ENCODE measurements around the gene C17orf100. TPM values are rescaled to one million over a fixed set of nuclear protein-coding genes. Genes with fewer than 3 reads are reported as not detected.

Gene C17orf100
- total and polyA plus RNA-seq, 7 donors = 0.34 to 1.4 (median 0.67) TPM

GRCh38 chr17:6668727-6669425 is 17.3 kb downstream of the C17orf100 start:
- 60 to 68% (median 62%) methylated on average over 14 of the region's 14 CpGs for WGBS, 3 donors
- Histone ChIP-seq H3K27me3 (ENCODE audit: insufficient read depth in 3 of 3, low read length in 2 of 3) (peaks cover 0 to 14% (median 2%) of the 10 kb centered on the region in 3 donors), H3K36me3 (ENCODE audit: insufficient read depth in 1 of 2, low read depth in 1 of 2) (no peaks in the 10 kb centered on the region), H3K4me3 (no peak overlapping the region), H3K27ac (no peak overlapping the region), H3K9me3 (no peaks in the 10 kb centered on the region), H3K4me1 (no peaks in the 10 kb centered on the region)
- no peak for DNase-seq
- TF ChIP-seq, protein P1, sequence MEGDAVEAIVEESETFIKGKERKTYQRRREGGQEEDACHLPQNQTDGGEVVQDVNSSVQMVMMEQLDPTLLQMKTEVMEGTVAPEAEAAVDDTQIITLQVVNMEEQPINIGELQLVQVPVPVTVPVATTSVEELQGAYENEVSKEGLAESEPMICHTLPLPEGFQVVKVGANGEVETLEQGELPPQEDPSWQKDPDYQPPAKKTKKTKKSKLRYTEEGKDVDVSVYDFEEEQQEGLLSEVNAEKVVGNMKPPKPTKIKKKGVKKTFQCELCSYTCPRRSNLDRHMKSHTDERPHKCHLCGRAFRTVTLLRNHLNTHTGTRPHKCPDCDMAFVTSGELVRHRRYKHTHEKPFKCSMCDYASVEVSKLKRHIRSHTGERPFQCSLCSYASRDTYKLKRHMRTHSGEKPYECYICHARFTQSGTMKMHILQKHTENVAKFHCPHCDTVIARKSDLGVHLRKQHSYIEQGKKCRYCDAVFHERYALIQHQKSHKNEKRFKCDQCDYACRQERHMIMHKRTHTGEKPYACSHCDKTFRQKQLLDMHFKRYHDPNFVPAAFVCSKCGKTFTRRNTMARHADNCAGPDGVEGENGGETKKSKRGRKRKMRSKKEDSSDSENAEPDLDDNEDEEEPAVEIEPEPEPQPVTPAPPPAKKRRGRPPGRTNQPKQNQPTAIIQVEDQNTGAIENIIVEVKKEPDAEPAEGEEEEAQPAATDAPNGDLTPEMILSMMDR (IDR thresholded peaks at IDR 0.05) = no peak
- intact Hi-C loops (cut with DNase I) = loop anchor here (5.0 to 10.0 kb wide), 2 partner anchors 333 to 336 kb away; no protein-coding TSS in a partner anchor
- no peak for ATAC-seq

DNA sequence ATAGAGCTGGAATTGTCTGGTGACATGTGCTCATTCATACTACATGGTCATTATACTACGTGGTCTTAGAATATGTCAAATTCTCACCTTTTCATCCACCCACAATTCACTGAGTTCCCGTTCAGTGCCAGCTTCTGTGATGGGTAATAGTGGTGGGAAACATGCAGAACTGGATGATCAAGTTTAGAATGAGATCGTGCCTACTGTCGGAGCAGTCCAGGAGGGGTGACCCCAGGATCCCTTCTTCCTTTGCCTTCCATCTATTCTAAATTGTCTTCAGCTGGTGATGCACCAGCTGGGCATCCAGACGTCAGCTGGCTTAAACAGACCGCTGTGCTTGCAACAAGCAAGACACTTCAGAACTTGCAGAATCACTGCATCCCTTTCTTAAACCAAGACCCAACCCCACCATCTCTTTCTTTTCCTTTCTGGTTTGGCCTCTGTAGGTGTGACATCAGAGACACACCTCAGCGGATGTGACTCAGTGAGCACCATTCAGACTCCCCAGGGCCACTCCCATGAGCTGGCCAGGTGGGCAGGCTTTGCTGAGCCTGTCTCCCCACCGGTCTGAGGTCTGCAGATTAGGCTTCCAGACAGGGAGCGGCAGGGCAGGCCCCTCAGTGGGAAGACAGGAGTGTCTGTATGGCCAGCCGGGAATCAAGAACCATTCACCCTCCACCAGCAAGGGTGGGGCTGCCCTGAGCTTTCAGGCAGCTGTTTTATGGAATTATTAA is 18.1 kb downstream of the C17orf100 start:
- Histone ChIP-seq H3K4me3 (no peak overlapping the region), H3K27ac (no peak overlapping the region), H3K36me3 (ENCODE audit: insufficient read depth in 1 of 2, low read depth in 1 of 2) (no peaks in the 10 kb centered on the region), H3K4me1 (no peaks in the 10 kb centered on the region), H3K9me3 (no peaks in the 10 kb centered on the region), H3K27me3 (ENCODE audit: insufficient read depth in 3 of 3, low read length in 2 of 3) (peaks cover 0 to 14% (median 2%) of the 10 kb centered on the region in 3 donors)
- WGBS, 3 donors = 57 to 73% (median 66%) methylated on average over 10 of the region's 10 CpGs
- ATAC-seq (no peak), DNase-seq (no peak)
- TF ChIP-seq, protein P1 (IDR thresholded peaks at IDR 0.05) = no peak
- intact Hi-C loops (cut with DNase I) = loop anchor here (5.0 to 10.0 kb wide), 2 partner anchors 333 to 335 kb away; no protein-coding TSS in a partner anchor

- Histone ChIP-seq H3K27me3 (ENCODE audit: insufficient read depth in 3 of 3, low read length in 2 of 3) (peaks cover 0 to 14% (median 2%) of the 10 kb centered on the region in 3 donors), H3K27ac (no peak overlapping the region), H3K4me1 (no peaks in the 10 kb centered on the region), H3K36me3 (ENCODE audit: insufficient read depth in 1 of 2, low read depth in 1 of 2) (no peaks in the 10 kb centered on the region), H3K4me3 (no peak overlapping the region), H3K9me3 (no peaks in the 10 kb centered on the region)
- TF ChIP-seq, protein P1 (IDR thresholded peaks at IDR 0.05) = no peak
- DNase-seq (no peak), ATAC-seq (no peak)
- 86 to 91% (median 90%) methylated on average over 8 of the region's 8 CpGs for WGBS, 3 donors
- intact Hi-C loops (cut with DNase I) = no loop called here
Observed at GRCh38 chr17:6670571-6670970, 19.0 kb downstream of the C17orf100 start.

DNA sequence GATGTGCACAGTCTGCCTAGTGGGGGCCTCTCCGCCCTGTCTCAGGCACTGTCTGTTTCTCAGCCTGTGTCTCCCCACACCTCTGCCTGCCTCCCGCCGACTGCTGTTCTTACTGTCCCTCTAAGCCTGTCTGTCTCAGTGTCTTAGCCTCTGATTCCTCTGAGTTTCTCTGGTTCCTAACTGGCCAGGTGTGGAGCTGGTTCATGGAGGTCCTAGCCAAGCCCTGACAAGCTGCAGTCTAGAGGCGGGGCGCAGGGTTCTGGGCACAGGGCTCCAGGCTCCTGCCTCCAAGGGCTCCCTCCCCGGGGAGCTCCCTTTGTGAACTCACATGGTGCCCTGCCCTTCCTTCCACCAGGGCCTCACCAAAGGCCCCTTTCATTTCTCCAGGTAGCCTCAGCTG is 19.4 kb downstream of the C17orf100 start:
- H3K4me1 ChIP-seq = no peaks in the 10 kb centered on the region
- no peak overlapping the region for H3K27ac ChIP-seq
- intact Hi-C loops (cut with DNase I) = no loop called here
- 67 to 81% (median 70%) methylated on average over 6 of the region's 6 CpGs for WGBS, 3 donors
- DNase-seq (no peak), ATAC-seq (no peak)
- TF ChIP-seq, protein P1 (IDR thresholded peaks at IDR 0.05) = no peak
- H3K4me3 ChIP-seq = no peak overlapping the region
- no peaks in the 10 kb centered on the region for H3K36me3 ChIP-seq (ENCODE audit: insufficient read depth in 1 of 2, low read depth in 1 of 2)
- H3K9me3 ChIP-seq = no peaks in the 10 kb centered on the region
- H3K27me3 ChIP-seq (ENCODE audit: insufficient read depth in 3 of 3, low read length in 2 of 3) = peaks cover 0 to 14% (median 2%) of the 10 kb centered on the region in 3 donors
